Measurements from ENCODE around the gene CYP4A22.
"Not testable (repeated sequence)": the region's sequence is repeated elsewhere in the genome, so short reads cannot be mapped to it uniquely, and the experiment has no call there.

Gene CYP4A22

GRCh38 chr1:47184822-47185677 is 47.8 kb downstream of the CYP4A22 start:
- no peak for DNase-seq (ENCODE audit: low read depth)

- DNase-seq (ENCODE audit: low read depth), result no peak
Measured at GRCh38 chr1:47186267-47187185, 49.3 kb downstream of the CYP4A22 start.

GRCh38 chr1:47187231-47187925 is 50.1 kb downstream of the CYP4A22 start:
- DNase-seq (ENCODE audit: low read depth), result no peak

DNA sequence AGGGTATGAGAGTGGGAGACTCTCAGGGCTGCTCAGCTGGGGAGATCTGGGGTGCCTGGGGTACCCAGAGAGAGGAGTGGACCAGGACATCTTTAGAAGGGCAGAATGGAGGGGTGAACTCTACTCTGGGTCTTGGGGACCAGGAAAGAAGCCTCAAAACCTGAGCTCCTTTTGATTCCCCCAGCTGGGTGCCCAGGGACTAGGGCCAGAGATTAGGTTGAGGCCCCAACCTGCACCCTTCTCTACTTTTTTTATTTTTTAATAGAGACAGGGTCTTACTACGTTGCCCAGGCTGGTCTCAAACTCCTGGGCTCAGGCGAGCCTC is 50.6 kb downstream of the CYP4A22 start:
- DNase-seq (ENCODE audit: low read depth), result no peak

GRCh38 chr1:47188791-47189785 is 51.8 kb downstream of the CYP4A22 start:
- DNase-seq (ENCODE audit: low read depth), result no peak

GRCh38 chr1:47189844-47190508 is 52.7 kb downstream of the CYP4A22 start, which contains the start of gene PDZK1IP1:
Gene PDZK1IP1, minus strand, starts transcription at chr1:47190036. Its CDS starts 104 bp downstream, at chr1:47189932.
- no peak for DNase-seq (ENCODE audit: low read depth)

- DNase-seq (ENCODE audit: low read depth), result no peak
Measured at GRCh38 chr1:47190509-47190855, 53.2 kb downstream of the CYP4A22 start.

GRCh38 chr1:47190857-47191256 is 53.6 kb downstream of the CYP4A22 start:
- no peak for DNase-seq (ENCODE audit: low read depth)

DNA sequence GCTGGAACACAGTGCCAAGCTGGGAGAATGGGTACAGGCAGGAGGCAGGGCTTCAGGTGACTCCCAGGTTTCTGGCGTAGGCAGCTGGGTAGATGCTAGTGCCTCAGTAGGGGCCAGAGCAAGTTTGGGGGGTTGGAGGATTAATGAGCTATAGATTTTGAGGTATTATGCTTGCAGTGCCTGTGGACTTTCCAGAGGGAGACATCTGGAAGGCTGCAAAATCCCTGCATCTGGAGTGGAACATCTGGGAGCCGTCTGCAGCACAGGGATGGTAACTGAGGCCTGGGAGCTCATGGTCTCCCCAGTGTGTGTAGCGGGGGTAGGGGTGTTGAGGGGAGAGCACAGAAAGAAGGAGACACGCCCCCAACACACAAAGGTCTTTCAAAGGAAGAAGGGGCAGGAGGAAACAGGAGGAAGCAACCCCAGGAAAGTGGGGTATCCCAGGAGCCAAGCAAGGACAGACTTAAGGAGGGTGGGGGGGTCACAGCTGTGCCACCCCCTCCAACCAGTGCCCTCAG is 54.8 kb downstream of the CYP4A22 start:
- no peak for DNase-seq (ENCODE audit: low read depth)

GRCh38 chr1:47192458-47193384 is 55.5 kb downstream of the CYP4A22 start:
- peak; percentile 49 for DNase-seq (ENCODE audit: low read depth)

GRCh38 chr1:47193496-47193895 is 56.3 kb downstream of the CYP4A22 start:
- DNase-seq (ENCODE audit: low read depth), result not testable (repeated sequence)

GRCh38 chr1:47194311-47194710 is 57.1 kb downstream of the CYP4A22 start:
- no peak for DNase-seq (ENCODE audit: low read depth)

GRCh38 chr1:47195981-47196380 is 58.7 kb downstream of the CYP4A22 start:
- not testable (repeated sequence) for DNase-seq (ENCODE audit: low read depth)

DNA sequence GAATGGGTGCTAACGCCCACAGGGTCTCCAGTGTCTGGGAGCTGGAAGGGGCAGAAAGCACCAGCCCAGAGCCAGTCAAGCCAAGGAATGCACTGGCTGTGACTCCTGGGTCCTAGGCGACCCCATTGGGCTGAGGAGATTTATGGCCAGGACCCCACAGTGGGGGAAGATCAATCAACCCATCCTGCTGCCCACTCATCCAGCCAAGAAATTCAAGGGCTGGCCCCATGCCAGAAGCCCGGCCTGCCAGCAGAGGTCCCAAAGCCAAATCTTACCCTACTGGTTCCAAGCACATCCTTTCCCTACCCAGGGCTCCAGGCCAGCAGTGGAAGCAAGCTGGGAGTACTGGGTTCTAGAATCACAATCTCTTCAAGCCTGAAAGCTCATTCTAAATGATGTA is 59.4 kb downstream of the CYP4A22 start:
- DNase-seq (ENCODE audit: low read depth), result no peak

DNA sequence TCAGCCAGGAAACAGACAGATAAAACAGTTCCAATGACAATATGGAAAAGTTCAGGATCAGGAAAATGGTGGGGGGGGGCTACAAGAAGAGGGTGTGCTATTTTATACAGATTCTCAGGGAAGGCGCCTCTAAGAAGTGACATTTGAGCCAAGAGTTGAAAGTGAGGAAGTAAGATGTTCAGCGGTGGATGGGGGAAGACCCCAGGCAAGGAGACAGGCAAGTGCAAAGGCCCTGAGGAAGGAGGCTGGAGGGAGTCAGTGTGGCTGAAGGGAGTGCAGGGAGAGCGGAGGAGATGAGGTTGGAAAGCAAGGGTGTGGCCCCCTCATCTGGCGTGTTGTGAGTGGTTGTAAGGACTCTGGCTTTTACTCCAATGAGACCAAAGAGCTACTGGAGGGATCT is 61.0 kb downstream of the CYP4A22 start:
- no peak for DNase-seq (ENCODE audit: low read depth)
